DOHH2 (cell line): ENCODE measurements around the gene TOGARAM1.

ENCODE experiments used
- H3F3A ChIP-seq: fragments of 200-600 bp; sonication (generic), shearing (Covaris generic); 2 replicates; pipeline ENCODE4 v1.6.0; 2016; ENCODE audit warnings: antibody characterized with exemption, mild to moderate bottlenecking; ENCODE audit not compliant: control insufficient read depth, insufficient read depth
- H3K27ac ChIP-seq: fragments of 200-600 bp; sonication (generic); 2 replicates; pipeline ENCODE4 v1.5.1; 2014; ENCODE audit warnings: low read depth, mild to moderate bottlenecking, low read length, moderate library complexity
- H3K27me3 ChIP-seq: fragments of 200-600 bp; sonication (generic); 2 replicates; pipeline ENCODE4 v1.6.1; 2014; ENCODE audit warnings: mild to moderate bottlenecking, low read length, mixed read lengths; ENCODE audit not compliant: control insufficient read depth
- H3K36me3 ChIP-seq: fragments of 200-600 bp; sonication (generic); 2 replicates; pipeline ENCODE4 v1.6.1; 2014; ENCODE audit warnings: mild to moderate bottlenecking, low read length, moderate library complexity, mixed read lengths; ENCODE audit not compliant: control insufficient read depth
- H3K4me1 ChIP-seq: fragments of 200-600 bp; sonication (generic); 2 replicates; pipeline ENCODE4 v1.6.1; 2014; ENCODE audit warnings: mild to moderate bottlenecking, low read length, mixed read lengths; ENCODE audit not compliant: control insufficient read depth
- H3K4me2 ChIP-seq: fragments of 200-600 bp; sonication (generic); 2 replicates; pipeline ENCODE4 v1.6.0; 2014; ENCODE audit warnings: mild to moderate bottlenecking, low read length, moderate library complexity
- H3K4me3 ChIP-seq: fragments of 200-600 bp; sonication (generic); 2 replicates; pipeline ENCODE4 v1.5.1; 2014; ENCODE audit warnings: mild to moderate bottlenecking, low read length, mixed read lengths
- H3K79me2 ChIP-seq: fragments of 200-600 bp; sonication (generic); 2 replicates; pipeline ENCODE4 v1.6.1; 2014; ENCODE audit warnings: mild to moderate bottlenecking, low read length, mixed read lengths; ENCODE audit not compliant: control insufficient read depth
- H3K9me2 ChIP-seq: fragments of 200-600 bp; sonication (generic); replicated peaks from 2 replicates; pipeline ENCODE4 v1.6.1; 2014; ENCODE audit warnings: mild to moderate bottlenecking, low read length, mixed read lengths; ENCODE audit not compliant: control insufficient read depth
- H3K9me3 ChIP-seq: fragments of 200-600 bp; sonication (generic); 2 replicates; pipeline ENCODE4 v1.6.1; 2014; ENCODE audit warnings: antibody characterized with exemption, low read length, mixed read lengths; ENCODE audit not compliant: control insufficient read depth, insufficient read depth
- H4K20me1 ChIP-seq: fragments of 200-600 bp; sonication (generic); 2 replicates; pipeline ENCODE4 v1.6.0; 2014; ENCODE audit warnings: low read depth, mild to moderate bottlenecking, antibody characterized with exemption, low read length, moderate library complexity; ENCODE audit not compliant: control insufficient read depth, insufficient read depth
- CTCF ChIP-seq: fragments of 200-600 bp; sonication (generic); IDR thresholded peaks from one replicate; pipeline ENCODE4 v1.5.1; 2014; ENCODE audit warnings: antibody characterized with exemption, mild to moderate bottlenecking, low read depth, low read length; ENCODE audit not compliant: poor library complexity, severe bottlenecking
- EZH2phosphoT487 ChIP-seq: fragments of 200-600 bp; sonication (generic); IDR thresholded peaks from 2 replicates; pipeline ENCODE4 v1.6.1; 2017; ENCODE audit warnings: borderline replicate concordance, mild to moderate bottlenecking, antibody characterized with exemption, low read length, moderate library complexity, mixed read lengths

TOGARAM1 gene

GRCh38 chr14:45041641-45042040 lies 79.7 kb downstream of the TOGARAM1 start:
- H3K27me3 ChIP-seq = no peaks in the 10 kb centered on the region

GRCh38 chr14:45044638-45045037 lies 82.6 kb downstream of the TOGARAM1 start:
- Histone ChIP-seq H3F3A (no peaks in the 10 kb centered on the region), H3K27ac (no peak overlapping the region), H3K79me2 (no peaks in the 10 kb centered on the region), H3K36me3 (peaks cover 3% of the 10 kb centered on the region; the same call in 1 of the 2 replicates), H4K20me1 (no peaks in the 10 kb centered on the region), H3K27me3 (no peaks in the 10 kb centered on the region), H3K4me3 (no peak overlapping the region), H3K9me2 (no peaks in the 10 kb centered on the region), H3K4me2 (no peak overlapping the region), H3K4me1 (no peaks in the 10 kb centered on the region), H3K9me3 (no peaks in the 10 kb centered on the region)
- TF ChIP-seq EZH2phosphoT487 = no peak
- no peak for TF ChIP-seq CTCF

More at GRCh38 chr14:45041641-45042040, 79.7 kb downstream of the TOGARAM1 start:
- Histone ChIP-seq H3K9me2 (no peaks in the 10 kb centered on the region), H4K20me1 (no peaks in the 10 kb centered on the region), H3F3A (no peaks in the 10 kb centered on the region), H3K4me3 (no peak overlapping the region), H3K4me2 (no peak overlapping the region), H3K9me3 (peaks cover 13% of the 10 kb centered on the region; the same call in 1 of the 2 replicates), H3K4me1 (no peaks in the 10 kb centered on the region), H3K36me3 (peaks cover 19% of the 10 kb centered on the region), H3K79me2 (no peaks in the 10 kb centered on the region), H3K27ac (no peak overlapping the region)
- TF ChIP-seq EZH2phosphoT487 = no peak
- no peak for TF ChIP-seq CTCF

GRCh38 chr14:45048385-45048784 lies 86.4 kb downstream of the TOGARAM1 start:
- Histone ChIP-seq H3K4me3 (no peak overlapping the region), H3K27ac (no peak overlapping the region), H3K27me3 (no peaks in the 10 kb centered on the region), H4K20me1 (no peaks in the 10 kb centered on the region), H3K9me3 (no peaks in the 10 kb centered on the region), H3F3A (no peaks in the 10 kb centered on the region), H3K9me2 (no peaks in the 10 kb centered on the region), H3K4me2 (no peak overlapping the region), H3K4me1 (no peaks in the 10 kb centered on the region), H3K79me2 (no peaks in the 10 kb centered on the region), H3K36me3 (peaks cover 3% of the 10 kb centered on the region; the same call in 1 of the 2 replicates)
- TF ChIP-seq EZH2phosphoT487 (no peak), CTCF (no peak)
